Activated T-helper 2 cell treated with anti-CD3 and anti-CD28 coated beads, Interferon-gamma antibody, Interleukin-2, Interleukin-4, amounts not matched to agents 10 μg/mL and 5 μg/mL and 100 μg/mL, durations not matched to agents 14 hours and 24 hours and 36 hours (primary cell): ENCODE results near the gene WFDC12. TPM values are rescaled to one million over a fixed set of nuclear protein-coding genes. Genes with fewer than 3 reads are reported as not detected.

Experiments
- DNase-seq: peaks from one replicate; pipeline ENCODE4 v3.0.0; 2021; ENCODE audit warnings: low spot score
- H3K27ac Mint-ChIP-seq: one replicate; pipeline ENCODE4 v1.8.0; 2021; ENCODE audit warnings: mixed read lengths
- H3K27me3 Mint-ChIP-seq: one replicate; pipeline ENCODE4 v1.8.0; 2021; ENCODE audit warnings: low read depth, mixed read lengths
- H3K36me3 Mint-ChIP-seq: one replicate; pipeline ENCODE4 v1.8.0; 2021; ENCODE audit warnings: low read depth, mixed read lengths
- H3K4me1 Mint-ChIP-seq: one replicate; pipeline ENCODE4 v1.8.0; 2021; ENCODE audit warnings: low read depth, mixed read lengths
- H3K4me3 Mint-ChIP-seq: one replicate; pipeline ENCODE4 v1.8.0; 2021; ENCODE audit warnings: low read depth, mild to moderate bottlenecking, moderate library complexity, mixed read lengths
- H3K9me3 Mint-ChIP-seq: one replicate; pipeline ENCODE4 v1.8.0; 2021; ENCODE audit warnings: mixed read lengths
- intact Hi-C: fragments of 100-400 bp; cut with micrococcal nuclease; formaldehyde crosslinking; loops from one replicate; pipeline ENCODE4 v1.15.1; 2023
- total RNA-seq: library from RNA; stranded (reverse); gene quantifications from 2 replicates; pipeline ENCODE4 v1.2.3, GENCODE V29; 2022

WFDC12 gene
- total RNA-seq, 1 donor from 2014 or later = not detected

GRCh38 chr20:45112754-45113153 lies 11.5 kb downstream of the WFDC12 start:
- Mint-ChIP-seq H3K36me3 (no peaks in the 10 kb centered on the region), H3K27me3 (peaks cover 7% of the 10 kb centered on the region), H3K4me3 (no peak overlapping the region), H3K9me3 (no peaks in the 10 kb centered on the region), H3K4me1 (no peaks in the 10 kb centered on the region), H3K27ac (no peak overlapping the region)
- intact Hi-C loops = no loop called here
- no peak for DNase-seq

GRCh38 chr20:45111799-45112471 lies 12.3 kb downstream of the WFDC12 start:
- no peaks in the 10 kb centered on the region for H3K36me3 Mint-ChIP-seq
- H3K9me3 Mint-ChIP-seq = no peaks in the 10 kb centered on the region
- H3K4me1 Mint-ChIP-seq = no peaks in the 10 kb centered on the region
- intact Hi-C loops = no loop called here
- DNase-seq = no peak
- no peak overlapping the region for H3K27ac Mint-ChIP-seq
- no peak overlapping the region for H3K4me3 Mint-ChIP-seq
- peaks cover 6% of the 10 kb centered on the region for H3K27me3 Mint-ChIP-seq

DNA sequence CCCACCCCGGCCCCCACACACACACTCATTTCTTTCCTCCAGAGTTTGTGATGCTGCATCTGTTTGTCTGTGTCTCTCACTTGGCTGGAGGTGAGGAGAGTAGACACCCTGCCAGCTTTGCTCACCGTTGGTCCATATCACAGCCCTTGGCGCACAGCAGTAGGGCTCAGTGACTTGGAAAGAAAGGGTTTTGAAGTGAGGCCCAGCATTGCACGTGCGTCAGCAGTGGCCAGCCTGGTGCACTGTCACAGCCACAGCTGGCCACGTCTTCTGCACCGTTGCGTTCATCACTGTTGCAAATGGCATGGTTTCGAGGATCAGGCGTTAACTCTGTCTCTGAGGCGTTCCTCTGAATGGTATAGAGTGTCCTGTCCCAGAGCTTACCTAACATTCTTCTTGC lies 13.0 kb downstream of the WFDC12 start:
- intact Hi-C loops = no loop called here
- Mint-ChIP-seq H3K4me1 (no peaks in the 10 kb centered on the region), H3K9me3 (no peaks in the 10 kb centered on the region), H3K27ac (no peak overlapping the region), H3K36me3 (no peaks in the 10 kb centered on the region), H3K4me3 (no peak overlapping the region), H3K27me3 (peaks cover 8% of the 10 kb centered on the region)
- DNase-seq = no peak

GRCh38 chr20:45110301-45110700 lies 14.0 kb downstream of the WFDC12 start:
- intact Hi-C loops = no loop called here
- DNase-seq = no peak
- peaks cover 8% of the 10 kb centered on the region for H3K27me3 Mint-ChIP-seq
- no peaks in the 10 kb centered on the region for H3K4me1 Mint-ChIP-seq
- no peaks in the 10 kb centered on the region for H3K9me3 Mint-ChIP-seq
- H3K27ac Mint-ChIP-seq = no peak overlapping the region
- H3K36me3 Mint-ChIP-seq = no peaks in the 10 kb centered on the region
- no peak overlapping the region for H3K4me3 Mint-ChIP-seq

DNA sequence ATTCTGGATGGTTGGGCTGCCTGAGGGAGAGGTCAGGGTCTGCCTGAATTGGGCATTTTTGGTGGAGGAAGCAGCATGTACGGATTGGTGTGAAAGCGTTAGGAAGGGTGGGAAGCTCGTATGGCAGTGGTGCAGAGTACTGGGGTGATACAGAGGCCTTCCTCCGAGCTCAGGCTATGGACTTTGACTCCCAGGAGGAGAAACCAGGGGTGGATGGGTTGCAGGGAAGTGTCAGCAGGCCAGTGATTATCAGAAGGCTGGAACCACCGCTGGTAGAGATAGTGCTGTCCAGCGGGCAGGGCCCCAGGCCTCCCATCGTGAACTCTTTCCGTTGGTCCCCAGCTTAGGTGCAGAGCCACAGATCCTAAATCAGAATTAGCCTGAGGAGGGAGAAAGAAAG lies 14.6 kb downstream of the WFDC12 start:
- intact Hi-C loops = no loop called here
- no peak for DNase-seq
- H3K4me1 Mint-ChIP-seq = no peaks in the 10 kb centered on the region
- no peaks in the 10 kb centered on the region for H3K9me3 Mint-ChIP-seq
- no peaks in the 10 kb centered on the region for H3K36me3 Mint-ChIP-seq
- peaks cover 10% of the 10 kb centered on the region for H3K27me3 Mint-ChIP-seq
- H3K27ac Mint-ChIP-seq = no peak overlapping the region
- H3K4me3 Mint-ChIP-seq = no peak overlapping the region

GRCh38 chr20:45105317-45105716 lies 18.9 kb downstream of the WFDC12 start:
- Mint-ChIP-seq H3K27me3 (peaks cover 24% of the 10 kb centered on the region), H3K27ac (no peak overlapping the region), H3K36me3 (no peaks in the 10 kb centered on the region), H3K9me3 (no peaks in the 10 kb centered on the region), H3K4me3 (no peak overlapping the region), H3K4me1 (peaks cover 2% of the 10 kb centered on the region)
- intact Hi-C loops = no loop called here
- no peak for DNase-seq

GRCh38 chr20:45104786-45105185 lies 19.5 kb downstream of the WFDC12 start:
- Mint-ChIP-seq H3K4me1 (peaks cover 2% of the 10 kb centered on the region), H3K27ac (no peak overlapping the region), H3K4me3 (no peak overlapping the region), H3K27me3 (peaks cover 30% of the 10 kb centered on the region), H3K36me3 (no peaks in the 10 kb centered on the region), H3K9me3 (no peaks in the 10 kb centered on the region)
- no peak for DNase-seq
- intact Hi-C loops = no loop called here

GRCh38 chr20:45103072-45103471 lies 21.2 kb downstream of the WFDC12 start:
- intact Hi-C loops = no loop called here
- Mint-ChIP-seq H3K9me3 (no peaks in the 10 kb centered on the region), H3K36me3 (no peaks in the 10 kb centered on the region), H3K4me1 (peaks cover 2% of the 10 kb centered on the region), H3K27me3 (peaks cover 43% of the 10 kb centered on the region), H3K4me3 (no peak overlapping the region), H3K27ac (no peak overlapping the region)
- no peak for DNase-seq

DNA sequence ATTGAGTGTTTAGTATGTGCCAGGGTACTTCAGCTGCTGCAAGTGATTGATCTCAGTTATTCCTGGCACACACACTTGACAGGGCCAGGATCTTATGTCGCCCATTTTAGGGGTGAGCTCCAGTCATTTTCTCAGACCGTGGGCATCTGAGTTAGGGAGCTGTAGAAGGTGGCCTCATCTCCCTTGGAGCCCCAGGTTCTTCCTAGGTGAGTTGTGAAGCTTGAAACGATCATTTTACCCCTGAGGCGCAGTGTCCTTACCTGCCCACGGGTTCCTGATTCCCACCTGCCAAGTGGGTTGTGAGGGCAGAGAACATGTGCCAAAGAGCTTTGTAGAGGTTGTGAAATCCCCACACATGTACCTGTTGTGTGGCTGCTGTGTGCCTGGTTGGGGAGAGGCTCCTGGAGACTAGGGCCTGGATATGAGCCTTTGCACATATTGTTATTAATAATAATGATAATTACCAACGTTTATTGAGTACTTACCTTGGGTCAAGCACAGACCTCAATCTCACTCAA lies 22.9 kb downstream of the WFDC12 start:
- intact Hi-C loops = no loop called here
- Mint-ChIP-seq H3K9me3 (no peaks in the 10 kb centered on the region), H3K27ac (no peak overlapping the region), H3K4me3 (no peak overlapping the region), H3K36me3 (no peaks in the 10 kb centered on the region), H3K27me3 (peaks cover 50% of the 10 kb centered on the region), H3K4me1 (peaks cover 6% of the 10 kb centered on the region)
- no peak for DNase-seq

DNA sequence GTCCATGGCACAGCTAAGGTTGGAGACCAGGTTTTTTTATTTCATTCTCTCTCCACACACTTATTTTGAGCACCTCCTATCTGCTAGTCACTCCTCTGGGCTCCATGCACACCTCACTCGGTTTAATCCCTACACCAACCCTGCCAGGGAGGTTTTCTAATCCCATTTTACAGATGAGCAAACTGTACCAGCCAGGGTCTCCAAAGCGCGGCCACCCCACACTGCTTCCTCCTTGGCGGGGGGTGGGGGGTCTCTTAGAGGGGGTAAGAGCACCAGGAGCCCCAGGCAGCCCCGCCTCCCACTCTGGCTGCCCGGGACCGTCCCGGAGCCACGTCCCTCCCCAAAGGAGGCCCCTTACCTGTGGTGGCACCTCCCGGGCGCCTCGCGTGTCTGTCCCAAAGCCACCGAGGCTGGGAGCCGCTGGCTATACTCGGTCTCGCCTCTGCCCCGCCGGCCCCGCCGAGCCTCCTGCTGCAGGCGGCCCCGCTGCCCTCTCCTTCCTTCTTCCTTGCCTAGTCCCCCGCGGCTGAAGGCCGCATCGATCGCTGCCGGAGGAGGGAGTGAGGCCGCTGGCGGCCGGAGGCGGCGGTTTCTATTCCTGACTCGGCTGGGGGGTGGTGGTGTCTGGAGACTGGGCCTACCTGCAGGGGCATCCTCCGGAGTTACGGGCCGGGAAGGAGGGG lies 23.6 kb downstream of the WFDC12 start, which contains the start of gene KCNS1:
KCNS1 (minus strand) TSS at position 565 of the 683 bp plus-strand sequence. CDS start 1,891 bp downstream, outside the sequence.
- peaks cover 50% of the 10 kb centered on the region for H3K27me3 Mint-ChIP-seq
- peaks cover 6% of the 10 kb centered on the region for H3K4me1 Mint-ChIP-seq
- no peaks in the 10 kb centered on the region for H3K9me3 Mint-ChIP-seq
- no peaks in the 10 kb centered on the region for H3K36me3 Mint-ChIP-seq
- H3K4me3 Mint-ChIP-seq = no peak within 1 kb of the TSS
- H3K27ac Mint-ChIP-seq = no peak within 1 kb of the TSS
- intact Hi-C loops = no loop called here
- DNase-seq = no peak

DNA sequence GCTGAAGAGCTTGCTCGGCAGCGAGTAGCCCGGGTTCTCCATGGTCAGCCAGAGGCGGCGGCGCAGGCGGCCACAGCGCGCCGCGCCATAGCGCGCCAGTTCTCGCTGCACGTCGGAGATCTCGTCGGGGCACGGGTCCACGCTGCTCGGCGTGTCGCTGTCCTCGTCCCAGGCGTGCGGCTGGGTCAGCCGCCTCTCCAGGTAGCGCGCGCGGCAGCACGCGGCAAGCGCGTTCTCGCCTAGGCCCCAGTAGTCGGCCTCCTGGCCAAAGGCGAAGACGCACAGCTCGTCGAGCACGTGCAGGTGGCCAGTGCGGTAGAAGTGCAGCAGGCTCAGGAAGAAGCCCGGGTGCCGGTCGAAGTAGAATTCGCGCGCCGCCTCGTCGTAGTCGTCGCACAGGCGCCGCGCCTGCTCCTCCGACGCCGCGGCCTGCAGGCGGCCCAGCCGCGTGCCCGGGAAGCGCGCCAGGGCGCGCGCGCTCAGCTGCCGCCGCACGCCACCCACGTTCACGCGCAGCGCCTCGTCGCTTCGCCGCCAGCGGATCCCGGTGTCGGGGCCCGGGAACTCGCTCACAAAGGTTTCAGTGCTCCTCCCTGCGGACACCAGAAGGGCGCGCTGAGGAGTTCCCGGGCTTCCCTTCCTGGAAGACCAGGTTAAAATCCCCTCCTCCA lies 26.0 kb downstream of the WFDC12 start:
- H3K27me3 Mint-ChIP-seq = peaks cover 48% of the 10 kb centered on the region
- H3K27ac Mint-ChIP-seq = no peak overlapping the region
- peak; percentile 12 for DNase-seq
- no peak overlapping the region for H3K4me3 Mint-ChIP-seq
- peaks cover 6% of the 10 kb centered on the region for H3K4me1 Mint-ChIP-seq
- H3K36me3 Mint-ChIP-seq = no peaks in the 10 kb centered on the region
- intact Hi-C loops = loop anchor here (5.0 kb wide), 2 partner anchors 186 to 194 kb away; partner anchors contain the start of gene PABPC1L
- H3K9me3 Mint-ChIP-seq = no peaks in the 10 kb centered on the region

DNA sequence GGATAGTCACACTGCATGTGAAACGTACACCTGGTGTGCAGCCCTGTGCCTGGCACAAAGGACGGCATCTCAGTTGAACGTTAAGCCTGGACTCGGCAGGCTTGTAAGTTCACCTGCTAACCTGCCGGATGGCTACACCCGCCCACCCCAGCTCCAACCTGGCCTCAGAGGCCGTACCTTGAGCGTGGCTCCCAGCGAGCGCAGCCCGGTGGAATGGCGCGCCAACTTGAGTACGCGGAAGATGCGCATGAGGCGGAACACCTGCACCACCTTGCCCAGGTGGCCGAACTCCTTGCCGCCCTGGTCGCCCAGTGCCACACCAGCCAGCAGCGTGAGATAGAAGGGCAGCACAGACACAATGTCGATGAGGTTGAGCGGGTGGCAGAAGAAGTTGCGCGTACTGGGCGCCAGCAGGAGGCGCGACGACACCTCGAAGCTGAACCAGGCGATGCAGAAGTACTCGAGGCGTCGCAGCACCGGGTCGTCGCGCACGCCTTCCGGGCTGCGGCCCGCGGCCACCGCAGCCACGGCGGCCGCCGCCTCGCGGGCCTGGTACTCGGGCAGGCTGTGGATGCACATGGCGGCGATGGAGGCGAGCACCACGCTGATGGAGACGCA lies 26.7 kb downstream of the WFDC12 start:
- Mint-ChIP-seq H3K27me3 (peaks cover 44% of the 10 kb centered on the region), H3K9me3 (no peaks in the 10 kb centered on the region), H3K4me3 (peak overlapping the region; percentile 54), H3K27ac (no peak overlapping the region), H3K4me1 (peaks cover 6% of the 10 kb centered on the region), H3K36me3 (no peaks in the 10 kb centered on the region)
- DNase-seq = peak; percentile 29
- intact Hi-C loops = loop anchor here (5.0 kb wide), 2 partner anchors 185 to 195 kb away; partner anchors contain the start of gene PABPC1L
